HUDEP-2 (cell line): ENCODE data around the gene ANKRD2.
"Not testable (repeated sequence)": the region's sequence is repeated elsewhere in the genome, so short reads cannot be mapped to it uniquely, and the experiment has no call there.

Source experiments
- DNase-seq, 76 experiments: peaks; one replicate each; lab custom pipeline; 2025; ENCODE audit not compliant: unreplicated experiment in 76 of 76; lab: John Stamatoyannopoulos, UW

ANKRD2 gene

GRCh38 chr10:97570789-97571471 lies 1.6 kb upstream of the ANKRD2 start:
- DNase-seq: no peak

GRCh38 chr10:97571622-97572021 lies 957 bp upstream of the ANKRD2 start:
- no peak for DNase-seq

GRCh38 chr10:97573021-97573420 lies 442 bp downstream of the ANKRD2 start:
- no peak for DNase-seq

- no peak for DNase-seq
These were observed 1.1 kb downstream of the ANKRD2 start for GRCh38 chr10:97573672-97574071.

- DNase-seq: peak in 47 of 76 experiments; percentile 3 to 65 (median 23)
These were observed 2.0 kb downstream of the ANKRD2 start for GRCh38 chr10:97574374-97575126.

GRCh38 chr10:97575127-97575668 lies 2.6 kb downstream of the ANKRD2 start:
- DNase-seq: no peak

GRCh38 chr10:97576487-97576886 lies 3.9 kb downstream of the ANKRD2 start:
- not testable (repeated sequence) for DNase-seq

GRCh38 chr10:97577701-97578100 lies 5.1 kb downstream of the ANKRD2 start:
- no peak for DNase-seq

- DNase-seq: no peak
These were observed 5.7 kb downstream of the ANKRD2 start for GRCh38 chr10:97578171-97578844.

GRCh38 chr10:97580421-97581367 lies 8.1 kb downstream of the ANKRD2 start:
- no peak for DNase-seq

- DNase-seq: no peak
These were observed 9.6 kb downstream of the ANKRD2 start for GRCh38 chr10:97582169-97582568.

- DNase-seq: no peak
These were observed 10.9 kb downstream of the ANKRD2 start for GRCh38 chr10:97583476-97583875.

- DNase-seq: peak in 70 of 76 experiments; percentile 4 to 83 (median 66)
These were observed 11.7 kb downstream of the ANKRD2 start, which contains the start of gene HOGA1 for GRCh38 chr10:97584060-97584797. Gene HOGA1 (plus strand): TSS chr10:97584389. CDS start chr10:97584704, 315 bp downstream.

GRCh38 chr10:97584798-97585438 lies 12.3 kb downstream of the ANKRD2 start:
- no peak for DNase-seq

GRCh38 chr10:97585439-97585811 lies 12.8 kb downstream of the ANKRD2 start:
- no peak for DNase-seq

GRCh38 chr10:97587183-97587582 lies 14.6 kb downstream of the ANKRD2 start:
- DNase-seq: no peak

- no peak for DNase-seq
These were observed 16.9 kb downstream of the ANKRD2 start, which contains the start of gene C10orf62 for GRCh38 chr10:97589479-97589878. Gene C10orf62 (plus strand): TSS chr10:97589721. CDS start chr10:97589898, 177 bp downstream.

GRCh38 chr10:97590082-97590747 lies 17.6 kb downstream of the ANKRD2 start:
- DNase-seq: no peak
